ENCODE results near the gene TMED5.

DNA sequence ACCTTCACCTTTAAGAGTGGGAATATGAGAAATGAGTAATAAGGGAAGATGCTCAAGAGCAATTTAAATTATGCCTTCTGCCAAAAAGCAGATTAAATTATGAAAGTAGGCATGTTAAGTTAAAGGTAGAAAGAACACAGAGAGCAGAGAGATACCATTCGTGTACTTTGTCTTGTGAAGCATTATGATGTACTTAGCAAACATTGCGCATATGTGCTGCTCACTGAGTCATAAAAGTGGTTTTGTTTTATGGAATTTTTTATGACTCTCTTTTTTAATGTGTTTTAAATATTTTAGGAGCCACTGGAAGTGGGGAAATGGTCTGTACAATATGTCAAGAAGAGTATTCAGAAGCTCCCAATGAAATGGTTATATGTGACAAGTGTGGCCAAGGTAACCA, 65.8 kb downstream of the TMED5 start:
- no peak for TF ChIP-seq EZH2phosphoT487 (IDR thresholded peaks at IDR 0.05; ENCODE audit: unreplicated experiment)
- TF ChIP-seq, protein P1, sequence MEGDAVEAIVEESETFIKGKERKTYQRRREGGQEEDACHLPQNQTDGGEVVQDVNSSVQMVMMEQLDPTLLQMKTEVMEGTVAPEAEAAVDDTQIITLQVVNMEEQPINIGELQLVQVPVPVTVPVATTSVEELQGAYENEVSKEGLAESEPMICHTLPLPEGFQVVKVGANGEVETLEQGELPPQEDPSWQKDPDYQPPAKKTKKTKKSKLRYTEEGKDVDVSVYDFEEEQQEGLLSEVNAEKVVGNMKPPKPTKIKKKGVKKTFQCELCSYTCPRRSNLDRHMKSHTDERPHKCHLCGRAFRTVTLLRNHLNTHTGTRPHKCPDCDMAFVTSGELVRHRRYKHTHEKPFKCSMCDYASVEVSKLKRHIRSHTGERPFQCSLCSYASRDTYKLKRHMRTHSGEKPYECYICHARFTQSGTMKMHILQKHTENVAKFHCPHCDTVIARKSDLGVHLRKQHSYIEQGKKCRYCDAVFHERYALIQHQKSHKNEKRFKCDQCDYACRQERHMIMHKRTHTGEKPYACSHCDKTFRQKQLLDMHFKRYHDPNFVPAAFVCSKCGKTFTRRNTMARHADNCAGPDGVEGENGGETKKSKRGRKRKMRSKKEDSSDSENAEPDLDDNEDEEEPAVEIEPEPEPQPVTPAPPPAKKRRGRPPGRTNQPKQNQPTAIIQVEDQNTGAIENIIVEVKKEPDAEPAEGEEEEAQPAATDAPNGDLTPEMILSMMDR (conservative IDR thresholded peaks at IDR 0.05; ENCODE audit: low read depth in 2 of 2), result no peak
- TF ChIP-seq EZH2 (IDR thresholded peaks at IDR 0.05; ENCODE audit: low read depth, unreplicated experiment), result no peak
- no peak for TF ChIP-seq POLR2AphosphoS5 (IDR thresholded peaks at IDR 0.05; ENCODE audit: low read depth)
- no peak for TF ChIP-seq JUNB (IDR thresholded peaks at IDR 0.05; ENCODE audit: unreplicated experiment)
- no peak for TF ChIP-seq CREB1 (CRISPR knock-in tag; IDR thresholded peaks at IDR 0.05; ENCODE audit: low read depth)
- TF ChIP-seq, protein P2, sequence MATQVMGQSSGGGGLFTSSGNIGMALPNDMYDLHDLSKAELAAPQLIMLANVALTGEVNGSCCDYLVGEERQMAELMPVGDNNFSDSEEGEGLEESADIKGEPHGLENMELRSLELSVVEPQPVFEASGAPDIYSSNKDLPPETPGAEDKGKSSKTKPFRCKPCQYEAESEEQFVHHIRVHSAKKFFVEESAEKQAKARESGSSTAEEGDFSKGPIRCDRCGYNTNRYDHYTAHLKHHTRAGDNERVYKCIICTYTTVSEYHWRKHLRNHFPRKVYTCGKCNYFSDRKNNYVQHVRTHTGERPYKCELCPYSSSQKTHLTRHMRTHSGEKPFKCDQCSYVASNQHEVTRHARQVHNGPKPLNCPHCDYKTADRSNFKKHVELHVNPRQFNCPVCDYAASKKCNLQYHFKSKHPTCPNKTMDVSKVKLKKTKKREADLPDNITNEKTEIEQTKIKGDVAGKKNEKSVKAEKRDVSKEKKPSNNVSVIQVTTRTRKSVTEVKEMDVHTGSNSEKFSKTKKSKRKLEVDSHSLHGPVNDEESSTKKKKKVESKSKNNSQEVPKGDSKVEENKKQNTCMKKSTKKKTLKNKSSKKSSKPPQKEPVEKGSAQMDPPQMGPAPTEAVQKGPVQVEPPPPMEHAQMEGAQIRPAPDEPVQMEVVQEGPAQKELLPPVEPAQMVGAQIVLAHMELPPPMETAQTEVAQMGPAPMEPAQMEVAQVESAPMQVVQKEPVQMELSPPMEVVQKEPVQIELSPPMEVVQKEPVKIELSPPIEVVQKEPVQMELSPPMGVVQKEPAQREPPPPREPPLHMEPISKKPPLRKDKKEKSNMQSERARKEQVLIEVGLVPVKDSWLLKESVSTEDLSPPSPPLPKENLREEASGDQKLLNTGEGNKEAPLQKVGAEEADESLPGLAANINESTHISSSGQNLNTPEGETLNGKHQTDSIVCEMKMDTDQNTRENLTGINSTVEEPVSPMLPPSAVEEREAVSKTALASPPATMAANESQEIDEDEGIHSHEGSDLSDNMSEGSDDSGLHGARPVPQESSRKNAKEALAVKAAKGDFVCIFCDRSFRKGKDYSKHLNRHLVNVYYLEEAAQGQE (IDR thresholded peaks at IDR 0.05; ENCODE audit: unreplicated experiment), result no peak
- no peak for TF ChIP-seq ZNF331 (CRISPR knock-in tag; IDR thresholded peaks at IDR 0.05; ENCODE audit: low read depth)
- TF ChIP-seq ZNF114 (CRISPR knock-in tag; IDR thresholded peaks at IDR 0.05), result no peak
- TF ChIP-seq, protein P3, sequence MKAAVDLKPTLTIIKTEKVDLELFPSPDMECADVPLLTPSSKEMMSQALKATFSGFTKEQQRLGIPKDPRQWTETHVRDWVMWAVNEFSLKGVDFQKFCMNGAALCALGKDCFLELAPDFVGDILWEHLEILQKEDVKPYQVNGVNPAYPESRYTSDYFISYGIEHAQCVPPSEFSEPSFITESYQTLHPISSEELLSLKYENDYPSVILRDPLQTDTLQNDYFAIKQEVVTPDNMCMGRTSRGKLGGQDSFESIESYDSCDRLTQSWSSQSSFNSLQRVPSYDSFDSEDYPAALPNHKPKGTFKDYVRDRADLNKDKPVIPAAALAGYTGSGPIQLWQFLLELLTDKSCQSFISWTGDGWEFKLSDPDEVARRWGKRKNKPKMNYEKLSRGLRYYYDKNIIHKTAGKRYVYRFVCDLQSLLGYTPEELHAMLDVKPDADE (IDR thresholded peaks at IDR 0.05), result no peak
- no peak for TF ChIP-seq STAT1 (IDR thresholded peaks at IDR 0.05; ENCODE audit: unreplicated experiment)
- TF ChIP-seq, protein P4, sequence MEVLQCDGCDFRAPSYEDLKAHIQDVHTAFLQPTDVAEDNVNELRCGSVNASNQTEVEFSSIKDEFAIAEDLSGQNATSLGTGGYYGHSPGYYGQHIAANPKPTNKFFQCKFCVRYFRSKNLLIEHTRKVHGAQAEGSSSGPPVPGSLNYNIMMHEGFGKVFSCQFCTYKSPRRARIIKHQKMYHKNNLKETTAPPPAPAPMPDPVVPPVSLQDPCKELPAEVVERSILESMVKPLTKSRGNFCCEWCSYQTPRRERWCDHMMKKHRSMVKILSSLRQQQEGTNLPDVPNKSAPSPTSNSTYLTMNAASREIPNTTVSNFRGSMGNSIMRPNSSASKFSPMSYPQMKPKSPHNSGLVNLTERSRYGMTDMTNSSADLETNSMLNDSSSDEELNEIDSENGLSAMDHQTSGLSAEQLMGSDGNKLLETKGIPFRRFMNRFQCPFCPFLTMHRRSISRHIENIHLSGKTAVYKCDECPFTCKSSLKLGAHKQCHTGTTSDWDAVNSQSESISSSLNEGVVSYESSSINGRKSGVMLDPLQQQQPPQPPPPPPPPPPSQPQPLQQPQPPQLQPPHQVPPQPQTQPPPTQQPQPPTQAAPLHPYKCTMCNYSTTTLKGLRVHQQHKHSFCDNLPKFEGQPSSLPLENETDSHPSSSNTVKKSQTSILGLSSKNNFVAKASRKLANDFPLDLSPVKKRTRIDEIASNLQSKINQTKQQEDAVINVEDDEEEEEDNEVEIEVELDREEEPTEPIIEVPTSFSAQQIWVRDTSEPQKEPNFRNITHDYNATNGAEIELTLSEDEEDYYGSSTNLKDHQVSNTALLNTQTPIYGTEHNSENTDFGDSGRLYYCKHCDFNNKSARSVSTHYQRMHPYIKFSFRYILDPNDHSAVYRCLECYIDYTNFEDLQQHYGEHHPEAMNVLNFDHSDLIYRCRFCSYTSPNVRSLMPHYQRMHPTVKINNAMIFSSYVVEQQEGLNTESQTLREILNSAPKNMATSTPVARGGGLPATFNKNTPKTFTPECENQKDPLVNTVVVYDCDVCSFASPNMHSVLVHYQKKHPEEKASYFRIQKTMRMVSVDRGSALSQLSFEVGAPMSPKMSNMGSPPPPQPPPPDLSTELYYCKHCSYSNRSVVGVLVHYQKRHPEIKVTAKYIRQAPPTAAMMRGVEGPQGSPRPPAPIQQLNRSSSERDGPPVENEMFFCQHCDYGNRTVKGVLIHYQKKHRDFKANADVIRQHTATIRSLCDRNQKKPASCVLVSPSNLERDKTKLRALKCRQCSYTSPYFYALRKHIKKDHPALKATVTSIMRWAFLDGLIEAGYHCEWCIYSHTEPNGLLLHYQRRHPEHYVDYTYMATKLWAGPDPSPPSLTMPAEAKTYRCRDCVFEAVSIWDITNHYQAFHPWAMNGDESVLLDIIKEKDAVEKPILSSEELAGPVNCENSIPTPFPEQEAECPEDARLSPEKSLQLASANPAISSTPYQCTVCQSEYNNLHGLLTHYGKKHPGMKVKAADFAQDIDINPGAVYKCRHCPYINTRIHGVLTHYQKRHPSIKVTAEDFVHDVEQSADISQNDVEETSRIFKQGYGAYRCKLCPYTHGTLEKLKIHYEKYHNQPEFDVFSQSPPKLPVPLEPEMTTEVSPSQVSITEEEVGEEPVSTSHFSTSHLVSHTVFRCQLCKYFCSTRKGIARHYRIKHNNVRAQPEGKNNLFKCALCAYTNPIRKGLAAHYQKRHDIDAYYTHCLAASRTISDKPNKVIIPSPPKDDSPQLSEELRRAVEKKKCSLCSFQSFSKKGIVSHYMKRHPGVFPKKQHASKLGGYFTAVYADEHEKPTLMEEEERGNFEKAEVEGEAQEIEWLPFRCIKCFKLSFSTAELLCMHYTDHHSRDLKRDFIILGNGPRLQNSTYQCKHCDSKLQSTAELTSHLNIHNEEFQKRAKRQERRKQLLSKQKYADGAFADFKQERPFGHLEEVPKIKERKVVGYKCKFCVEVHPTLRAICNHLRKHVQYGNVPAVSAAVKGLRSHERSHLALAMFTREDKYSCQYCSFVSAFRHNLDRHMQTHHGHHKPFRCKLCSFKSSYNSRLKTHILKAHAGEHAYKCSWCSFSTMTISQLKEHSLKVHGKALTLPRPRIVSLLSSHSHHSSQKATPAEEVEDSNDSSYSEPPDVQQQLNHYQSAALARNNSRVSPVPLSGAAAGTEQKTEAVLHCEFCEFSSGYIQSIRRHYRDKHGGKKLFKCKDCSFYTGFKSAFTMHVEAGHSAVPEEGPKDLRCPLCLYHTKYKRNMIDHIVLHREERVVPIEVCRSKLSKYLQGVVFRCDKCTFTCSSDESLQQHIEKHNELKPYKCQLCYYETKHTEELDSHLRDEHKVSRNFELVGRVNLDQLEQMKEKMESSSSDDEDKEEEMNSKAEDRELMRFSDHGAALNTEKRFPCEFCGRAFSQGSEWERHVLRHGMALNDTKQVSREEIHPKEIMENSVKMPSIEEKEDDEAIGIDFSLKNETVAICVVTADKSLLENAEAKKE (CRISPR knock-in tag; IDR thresholded peaks at IDR 0.05), result no peak
- TF ChIP-seq NANOG (IDR thresholded peaks at IDR 0.05; ENCODE audit: borderline replicate concordance), result no peak
